Muscle of arm (tissue), 14 donors: ENCODE results near the gene PPP1R1C. TPM values are rescaled to one million over a fixed set of nuclear protein-coding genes. Genes with fewer than 3 reads are reported as not detected.
A peak's percentile ranks its signal among the peaks of the same experiment; 100 is the strongest.
"Not testable (repeated sequence)": the region's sequence is repeated elsewhere in the genome, so short reads cannot be mapped to it uniquely, and the experiment has no call there.

Experiments
- DNase-seq: peaks from one replicate; pipeline ENCODE4 v3.0.0-alpha.2; 2013
- long read RNA-seq, 11 donors: transcript quantifications; one replicate each; lab custom pipeline, GENCODE V29; 2026
- polyA plus RNA-seq, 12 donors: library from polyadenylated mRNA; unstranded; fragments of 120-200 nt; gene quantifications; one replicate each; pipeline ENCODE4 v1.2.1, GENCODE V29; 2013; ENCODE audit not compliant: insufficient read length in 12 of 12

Gene PPP1R1C
- polyA plus RNA-seq: 1 to 10 TPM in 3 of 12 donors, under 1 TPM in 7, not detected in 2; 0.34 to 2.1 (median 0.77) TPM
- long read RNA-seq, donor 1, partial matches to known transcripts: 0 of 1 reads
- long read RNA-seq, donor 1, other reads (novel, unspliced or antisense): 0 of 1 reads
- long read RNA-seq, donor 2: 0 reads
- long read RNA-seq, donor 3: 0 reads
- long read RNA-seq, donor 4: 0 reads
- long read RNA-seq, donor 5: 0 reads
- long read RNA-seq, donor 6: 0 reads
- long read RNA-seq, donor 7: 0 reads
- long read RNA-seq, donor 8: 0 reads
- long read RNA-seq, donor 9: 0 reads
- long read RNA-seq, donor 10: 0 reads
- long read RNA-seq, donor 11: 0 reads

GRCh38 chr2:181985632-181986205 lies at the start of gene PPP1R1C:
Gene PPP1R1C, plus strand, starts transcription at chr2:181985853. Its CDS starts 258 bp downstream, at chr2:181986111.
- no peak for DNase-seq

GRCh38 chr2:181937473-181937872 lies 48.2 kb upstream of the PPP1R1C start:
- DNase-seq: peak; percentile 12

GRCh38 chr2:181943411-181944124 lies 42.1 kb upstream of the PPP1R1C start:
- no peak for DNase-seq

GRCh38 chr2:181944164-181944913 lies 41.3 kb upstream of the PPP1R1C start:
- DNase-seq: no peak

- DNase-seq: no peak
These were observed 40.8 kb upstream of the PPP1R1C start for GRCh38 chr2:181944914-181945291.

GRCh38 chr2:181946444-181947127 lies 39.1 kb upstream of the PPP1R1C start:
- no peak for DNase-seq

GRCh38 chr2:181947273-181947672 lies 38.4 kb upstream of the PPP1R1C start:
- DNase-seq: no peak

- no peak for DNase-seq
These were observed 37.4 kb upstream of the PPP1R1C start for GRCh38 chr2:181948227-181948626.

- no peak for DNase-seq
These were observed 36.6 kb upstream of the PPP1R1C start for GRCh38 chr2:181949047-181949446.

- DNase-seq: no peak
These were observed 33.0 kb upstream of the PPP1R1C start for GRCh38 chr2:181952404-181953226.

GRCh38 chr2:181953881-181954537 lies 31.6 kb upstream of the PPP1R1C start:
- DNase-seq: peak; percentile 64

GRCh38 chr2:181954538-181954883 lies 31.1 kb upstream of the PPP1R1C start:
- DNase-seq: no peak

GRCh38 chr2:181955010-181955409 lies 30.6 kb upstream of the PPP1R1C start:
- DNase-seq: no peak

GRCh38 chr2:181955866-181956265 lies 29.8 kb upstream of the PPP1R1C start:
- not testable (repeated sequence) for DNase-seq

- DNase-seq: no peak
These were observed 28.0 kb upstream of the PPP1R1C start for GRCh38 chr2:181957668-181958067.

GRCh38 chr2:181958726-181959125 lies 26.9 kb upstream of the PPP1R1C start:
- no peak for DNase-seq

- DNase-seq: no peak
These were observed 26.1 kb upstream of the PPP1R1C start for GRCh38 chr2:181959508-181959907.

- not testable (repeated sequence) for DNase-seq
These were observed 24.5 kb upstream of the PPP1R1C start for GRCh38 chr2:181961167-181961566.

- no peak for DNase-seq
These were observed 23.5 kb upstream of the PPP1R1C start for GRCh38 chr2:181962142-181962541.

GRCh38 chr2:181970160-181970794 lies 15.4 kb upstream of the PPP1R1C start:
- no peak for DNase-seq
